Measurements from ENCODE around the gene DCAF17. TPM values are rescaled to one million over a fixed set of nuclear protein-coding genes. Genes with fewer than 3 reads are reported as not detected.

Gene DCAF17
- total RNA-seq, 1 donor from 2014 or later = 19.6 TPM

DNA sequence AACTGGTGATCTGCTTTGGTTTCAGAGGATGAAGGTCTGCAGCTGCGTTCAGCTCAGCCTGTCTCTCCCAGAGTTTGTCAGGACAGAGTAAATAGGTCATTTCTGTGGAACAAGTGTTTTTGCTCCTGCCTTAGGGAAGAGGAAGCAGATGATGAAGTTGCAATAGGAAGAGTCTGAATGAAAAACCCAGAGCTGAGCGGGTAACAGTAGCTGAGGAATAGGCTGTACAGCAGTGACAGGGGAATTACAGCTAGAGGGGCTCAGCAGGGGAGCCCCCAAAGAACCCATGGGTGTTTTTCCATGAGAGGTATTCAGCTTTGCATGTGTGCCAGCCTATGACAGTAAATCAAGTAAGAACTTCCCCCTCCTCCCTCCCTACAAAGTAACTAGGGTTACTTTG lies 78.0 kb downstream of the DCAF17 start:
- H3K27ac ChIP-seq = no peak overlapping the region
- H3K27me3 ChIP-seq = no peaks in the 10 kb centered on the region
- no peaks in the 10 kb centered on the region for H3K9me3 ChIP-seq
- intact Hi-C loops (cut with DNase I) = no loop called here
- no peak overlapping the region for H3K4me3 ChIP-seq
- H3K4me1 ChIP-seq = no peaks in the 10 kb centered on the region
- DNase-seq (ENCODE audit: extremely low spot score in 2 of 2) = no peak
- TF ChIP-seq, protein P1, sequence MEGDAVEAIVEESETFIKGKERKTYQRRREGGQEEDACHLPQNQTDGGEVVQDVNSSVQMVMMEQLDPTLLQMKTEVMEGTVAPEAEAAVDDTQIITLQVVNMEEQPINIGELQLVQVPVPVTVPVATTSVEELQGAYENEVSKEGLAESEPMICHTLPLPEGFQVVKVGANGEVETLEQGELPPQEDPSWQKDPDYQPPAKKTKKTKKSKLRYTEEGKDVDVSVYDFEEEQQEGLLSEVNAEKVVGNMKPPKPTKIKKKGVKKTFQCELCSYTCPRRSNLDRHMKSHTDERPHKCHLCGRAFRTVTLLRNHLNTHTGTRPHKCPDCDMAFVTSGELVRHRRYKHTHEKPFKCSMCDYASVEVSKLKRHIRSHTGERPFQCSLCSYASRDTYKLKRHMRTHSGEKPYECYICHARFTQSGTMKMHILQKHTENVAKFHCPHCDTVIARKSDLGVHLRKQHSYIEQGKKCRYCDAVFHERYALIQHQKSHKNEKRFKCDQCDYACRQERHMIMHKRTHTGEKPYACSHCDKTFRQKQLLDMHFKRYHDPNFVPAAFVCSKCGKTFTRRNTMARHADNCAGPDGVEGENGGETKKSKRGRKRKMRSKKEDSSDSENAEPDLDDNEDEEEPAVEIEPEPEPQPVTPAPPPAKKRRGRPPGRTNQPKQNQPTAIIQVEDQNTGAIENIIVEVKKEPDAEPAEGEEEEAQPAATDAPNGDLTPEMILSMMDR (IDR thresholded peaks at IDR 0.05) = no peak
- TF ChIP-seq POLR2A (IDR thresholded peaks at IDR 0.05) (no peak), POLR2AphosphoS5 (IDR thresholded peaks at IDR 0.05; ENCODE audit: insufficient read depth in 1 of 2, low read depth in 1 of 2) (no peak)
- H3K36me3 ChIP-seq = no peaks in the 10 kb centered on the region

DNA sequence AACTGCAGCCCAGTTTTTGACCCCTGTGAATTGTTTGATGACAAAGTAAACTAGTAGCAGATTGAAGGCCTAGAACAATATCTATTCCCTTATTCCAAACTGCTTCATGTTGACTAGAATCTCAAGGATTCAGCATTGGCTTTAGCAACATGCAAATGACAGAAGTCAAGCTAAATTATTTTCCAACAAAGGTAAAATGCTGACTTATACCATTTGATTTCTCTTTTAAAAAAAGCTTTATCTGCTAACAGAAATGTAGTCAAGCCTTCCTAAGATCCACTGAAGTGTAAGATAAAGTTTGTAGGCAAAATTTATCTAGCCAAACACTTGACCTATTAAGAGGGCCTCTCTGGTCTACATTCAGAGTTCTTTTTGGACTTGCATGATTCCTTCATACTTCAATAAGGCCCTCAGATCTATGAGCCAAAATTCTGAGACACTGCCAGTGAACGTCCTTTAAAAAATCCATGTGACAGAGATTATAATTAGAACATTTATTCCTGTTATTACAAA lies 78.7 kb downstream of the DCAF17 start:
- no peaks in the 10 kb centered on the region for H3K4me1 ChIP-seq
- no peak for DNase-seq (ENCODE audit: extremely low spot score in 2 of 2)
- TF ChIP-seq, protein P1 (IDR thresholded peaks at IDR 0.05) = no peak
- TF ChIP-seq POLR2AphosphoS5 (IDR thresholded peaks at IDR 0.05; ENCODE audit: insufficient read depth in 1 of 2, low read depth in 1 of 2) (no peak), POLR2A (IDR thresholded peaks at IDR 0.05) (no peak)
- intact Hi-C loops (cut with DNase I) = no loop called here
- H3K27ac ChIP-seq = no peak overlapping the region
- H3K27me3 ChIP-seq = no peaks in the 10 kb centered on the region
- H3K9me3 ChIP-seq = no peaks in the 10 kb centered on the region
- H3K36me3 ChIP-seq = no peaks in the 10 kb centered on the region
- no peak overlapping the region for H3K4me3 ChIP-seq

DNA sequence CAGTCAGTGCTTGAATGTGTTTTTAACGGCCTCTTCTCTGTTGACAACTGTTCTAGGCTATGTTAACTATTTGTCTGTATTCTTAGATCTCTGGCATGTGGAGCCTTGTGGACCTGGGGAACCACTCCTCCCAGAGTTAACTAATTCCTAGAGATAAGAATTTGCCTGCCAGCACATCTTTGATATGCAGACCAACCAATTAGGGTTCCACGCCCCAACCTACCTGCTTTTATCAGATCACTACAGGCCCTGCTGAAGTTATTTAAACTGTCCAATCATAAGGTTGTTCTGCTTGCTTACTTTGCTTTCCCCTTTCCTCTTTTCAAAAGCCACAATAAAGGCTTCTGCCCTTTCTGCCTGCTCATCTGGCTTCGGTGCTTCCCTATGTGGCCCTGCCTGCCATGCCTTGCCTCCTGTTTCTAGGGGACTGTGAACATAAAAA lies 79.7 kb downstream of the DCAF17 start:
- intact Hi-C loops (cut with DNase I) = no loop called here
- H3K36me3 ChIP-seq = no peaks in the 10 kb centered on the region
- H3K27me3 ChIP-seq = no peaks in the 10 kb centered on the region
- H3K27ac ChIP-seq = no peak overlapping the region
- no peak overlapping the region for H3K4me3 ChIP-seq
- DNase-seq (ENCODE audit: extremely low spot score in 2 of 2) = no peak
- TF ChIP-seq, protein P1 (IDR thresholded peaks at IDR 0.05) = no peak
- TF ChIP-seq POLR2AphosphoS5 (IDR thresholded peaks at IDR 0.05; ENCODE audit: insufficient read depth in 1 of 2, low read depth in 1 of 2) = no peak
- no peak for TF ChIP-seq POLR2A (IDR thresholded peaks at IDR 0.05)
- H3K9me3 ChIP-seq = no peaks in the 10 kb centered on the region
- no peaks in the 10 kb centered on the region for H3K4me1 ChIP-seq

DNA sequence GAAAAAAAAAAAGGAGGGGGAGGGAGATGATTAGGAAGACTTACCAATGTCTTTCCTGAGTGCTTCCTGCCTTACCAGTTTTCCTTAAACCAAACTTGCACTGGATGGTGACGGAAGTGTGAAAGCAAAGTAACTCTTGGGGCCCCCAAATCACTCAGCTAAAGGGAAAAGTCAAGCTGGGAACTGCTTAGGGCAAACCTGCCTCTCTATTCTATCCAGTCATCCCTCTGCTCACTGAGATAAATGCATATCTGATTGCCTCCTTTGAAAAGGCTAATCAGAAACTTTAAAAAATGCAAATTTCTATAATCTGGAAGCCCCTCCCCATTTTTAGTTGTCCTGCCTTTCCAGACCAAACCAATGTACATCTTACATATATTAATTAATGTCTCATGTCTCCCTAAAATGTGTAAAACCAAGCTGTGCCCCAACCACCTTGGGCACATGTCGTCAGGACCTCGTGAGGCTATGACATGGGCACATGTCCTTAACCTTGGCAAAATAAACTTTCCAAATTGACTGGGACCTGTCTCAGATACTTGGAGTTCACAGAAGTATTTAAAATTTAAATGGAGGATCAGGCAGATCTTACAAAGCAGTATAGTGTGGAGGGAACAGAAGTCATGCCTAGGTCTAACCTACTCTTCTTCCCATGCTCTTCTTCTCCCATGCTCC lies 81.0 kb downstream of the DCAF17 start:
- Histone ChIP-seq H3K27me3 (no peaks in the 10 kb centered on the region), H3K4me3 (no peak overlapping the region), H3K27ac (no peak overlapping the region), H3K9me3 (no peaks in the 10 kb centered on the region), H3K36me3 (no peaks in the 10 kb centered on the region), H3K4me1 (no peaks in the 10 kb centered on the region)
- no peak for DNase-seq (ENCODE audit: extremely low spot score in 2 of 2)
- intact Hi-C loops (cut with DNase I) = no loop called here
- TF ChIP-seq POLR2A (IDR thresholded peaks at IDR 0.05) (no peak), POLR2AphosphoS5 (IDR thresholded peaks at IDR 0.05; ENCODE audit: insufficient read depth in 1 of 2, low read depth in 1 of 2) (no peak)
- TF ChIP-seq, protein P1 (IDR thresholded peaks at IDR 0.05) = no peak

DNA sequence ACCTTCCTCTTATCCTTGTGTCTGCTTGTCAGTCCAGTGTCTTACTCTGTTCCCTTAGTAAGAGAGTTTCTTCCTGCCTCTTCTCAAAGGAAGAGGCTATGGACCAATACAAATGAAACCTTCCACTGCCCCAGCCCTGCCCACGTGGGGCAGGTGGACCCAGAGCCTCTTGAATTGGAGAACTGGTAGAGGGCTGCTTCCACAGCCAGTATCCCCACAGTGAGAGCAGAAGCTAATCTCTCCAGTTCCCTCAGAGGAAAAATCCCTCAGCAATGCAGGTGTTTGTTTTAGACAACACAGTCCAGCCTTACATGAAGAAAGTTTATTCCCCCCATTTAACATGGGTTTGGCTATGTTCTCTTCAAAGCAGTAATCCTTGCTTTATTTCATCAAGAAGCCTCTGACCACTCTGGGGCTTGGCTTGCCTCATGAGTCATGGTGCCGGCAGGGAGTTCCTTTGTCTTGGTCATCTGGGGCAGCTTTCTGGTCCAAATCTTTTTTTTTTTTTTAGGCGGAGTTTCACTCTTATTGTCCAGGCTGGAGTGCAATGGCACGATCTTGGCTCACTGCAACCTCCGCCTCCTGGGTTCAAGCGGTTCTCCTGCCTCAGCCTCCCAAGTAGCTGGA lies 81.8 kb downstream of the DCAF17 start:
- Histone ChIP-seq H3K9me3 (no peaks in the 10 kb centered on the region), H3K4me1 (no peaks in the 10 kb centered on the region), H3K36me3 (no peaks in the 10 kb centered on the region), H3K27ac (no peak overlapping the region), H3K4me3 (no peak overlapping the region), H3K27me3 (no peaks in the 10 kb centered on the region)
- no peak for TF ChIP-seq POLR2AphosphoS5 (IDR thresholded peaks at IDR 0.05; ENCODE audit: insufficient read depth in 1 of 2, low read depth in 1 of 2)
- TF ChIP-seq POLR2A (IDR thresholded peaks at IDR 0.05) = no peak
- TF ChIP-seq, protein P1 (IDR thresholded peaks at IDR 0.05) = no peak
- intact Hi-C loops (cut with DNase I) = no loop called here
- DNase-seq (ENCODE audit: extremely low spot score in 2 of 2) = no peak
